H1 (cell line): ENCODE measurements around the gene KRTAP20-3. TPM values are rescaled to one million over a fixed set of nuclear protein-coding genes. Genes with fewer than 3 reads are reported as not detected.

Experiments used
- CHD7 ChIP-seq: fragments of 300-600 bp; sonication (generic); IDR thresholded peaks from 2 replicates; pipeline ENCODE4 v1.7.1; 2012; ENCODE audit warnings: low read length, moderate library complexity, mild to moderate bottlenecking, inconsistent platforms; ENCODE audit not compliant: insufficient replicate concordance
- CTCF ChIP-seq, 3 experiments: IDR thresholded peaks; 1 replicate in 2 of 3; 2 replicates in 1 of 3; pipeline versions ENCODE4 v1.5.1 to v1.6.1; 2011; ENCODE audit warnings: low read length in 3 of 3, mild to moderate bottlenecking in 3 of 3, inconsistent platforms in 2 of 3, low read depth in 1 of 3, moderate library complexity in 1 of 3; ENCODE audit not compliant: insufficient read depth in 1 of 3; ENCODE audit errors: control extremely low read depth in 1 of 3
- KDM5A ChIP-seq: fragments of 200-600 bp; IDR thresholded peaks from 2 replicates; pipeline ENCODE4 v1.7.1; 2012; ENCODE audit warnings: mild to moderate bottlenecking, low read length, inconsistent platforms, mixed read lengths
- MAX ChIP-seq: IDR thresholded peaks from 2 replicates; pipeline ENCODE4 v1.6.1; 2012; ENCODE audit warnings: inconsistent platforms
- NRF1 ChIP-seq: IDR thresholded peaks from 2 replicates; pipeline ENCODE4 v1.6.1; 2011; ENCODE audit warnings: mild to moderate bottlenecking, low read depth, low read length, improper control_type of control experiment
- SP1 ChIP-seq: IDR thresholded peaks from 2 replicates; pipeline ENCODE4 v1.6.1; 2011; ENCODE audit warnings: low read depth, low read length
- SP4 ChIP-seq: IDR thresholded peaks from 2 replicates; pipeline ENCODE4 v1.6.1; 2012; ENCODE audit warnings: low read length, inconsistent platforms
- polyA plus RNA-seq, 7 experiments: library from polyadenylated mRNA; depleted of rRNA in 3 of 7; stranded (reverse) in 5 of 7; unstranded in 2 of 7; fragments of >200 nt in 5 of 7; fragments of 200-250 nt in 2 of 7; gene quantifications; 1 replicate in 5 of 7; 2 replicates in 1 of 7; 4 replicates in 1 of 7; pipeline versions ENCODE4 v1.2.1 to v1.2.3, GENCODE V29; 2011 to 2013; ENCODE audit warnings: missing spikeins in 2 of 7, mixed read lengths in 2 of 7
- total RNA-seq: library from RNA; stranded (reverse); fragmentation: NEBNext Ultra II Directional; extraction: Animal tissue kit (Norgen Biotek cat#: 25700); gene quantifications from 2 replicates; pipeline ENCODE4 v1.2.1, GENCODE V29; 2021

KRTAP20-3 gene
- total and polyA plus RNA-seq, 2 of the 8 experiments (the other 6 are each of a cell fraction or from before 2014, with no cell fraction given) = not detected

- no peak for TF ChIP-seq CHD7
- TF ChIP-seq CTCF (IDR thresholded peaks at IDR 0.05; ENCODE audit: control extremely low read depth in 1 of 3, insufficient read depth in 1 of 3, low read depth in 1 of 3, low read length in 3 of 3) = no peak
- TF ChIP-seq SP1 = no peak
- TF ChIP-seq MAX = no peak
- no peak for TF ChIP-seq SP4
- TF ChIP-seq KDM5A = no peak
- no peak for TF ChIP-seq NRF1
Measured at GRCh38 chr21:30613836-30614235, 28.8 kb upstream of the KRTAP20-3 start, which contains the start of gene KRTAP6-1 (continued).
